Uterus (tissue), 4 donors: ENCODE data around the gene SOCS6. TPM values are rescaled to one million over a fixed set of nuclear protein-coding genes. Genes with fewer than 3 reads are reported as not detected.

Experiments
- DNase-seq, 2 donors: peaks; one replicate each; pipeline ENCODE4 v3.0.0-alpha.2; 2019 to 2020
- H3K27ac ChIP-seq, 2 donors: fragments of 200-600 bp; sonication (generic); 1 replicate in 1 of 2; 2 replicates in 1 of 2; pipeline ENCODE4 v1.5.1; 2016 to 2018
- H3K27me3 ChIP-seq, 2 donors: fragments of 200-600 bp; sonication (generic); one replicate each; pipeline ENCODE4 v1.5.1; 2018 to 2019; ENCODE audit warnings: control low read depth in 1 of 2
- H3K36me3 ChIP-seq, 2 donors: fragments of 200-600 bp; sonication (generic); one replicate each; pipeline ENCODE4 v1.5.1; 2019; ENCODE audit warnings: control low read depth in 1 of 2
- H3K4me1 ChIP-seq, 2 donors: fragments of 200-600 bp; sonication (generic); one replicate each; pipeline ENCODE4 v1.5.1; 2018 to 2019; ENCODE audit warnings: control low read depth in 1 of 2
- H3K4me3 ChIP-seq, 2 donors: fragments of 200-600 bp; sonication (generic); 1 replicate in 1 of 2; 2 replicates in 1 of 2; pipeline ENCODE4 v1.5.1; 2018 to 2019; ENCODE audit warnings: mild to moderate bottlenecking in 1 of 2
- H3K9me3 ChIP-seq, 2 donors: fragments of 200-600 bp; sonication (generic); one replicate each; pipeline ENCODE4 v1.5.1; 2019; ENCODE audit warnings: control low read depth in 1 of 2
- POLR2A ChIP-seq, 2 donors: fragments of 450-650 bp; IDR thresholded peaks; one replicate each; pipeline ENCODE4 v1.6.1; 2016; ENCODE audit warnings: antibody characterized with exemption in 2 of 2, mild to moderate bottlenecking in 1 of 2, moderate library complexity in 1 of 2
- intact Hi-C: fragments of 100-400 bp; cut with DNase I; formaldehyde crosslinking; loops from one replicate; pipeline ENCODE4 v1.15.1; 2023; ENCODE audit warnings: low total_unique reads
- total RNA-seq, 4 donors: library from RNA; depleted of rRNA in 3 of 4; stranded (reverse); fragments of >200 nt in 3 of 4; gene quantifications; one replicate each; pipeline versions ENCODE4 v1.1.0 to v1.2.4, GENCODE V29; 2014 to 2023
- TF ChIP-seq, protein P1 (sequence below), 4 experiments: fragments of 200-600 bp in 2 of 4; fragments of 450-650 bp in 2 of 4; sonication (generic) in 2 of 4; IDR thresholded peaks; one replicate each; pipeline ENCODE4 v1.5.1; 2016 to 2019; ENCODE audit warnings: antibody characterized with exemption in 4 of 4, mild to moderate bottlenecking in 2 of 4, moderate library complexity in 1 of 4
- donor health status: DM: yes; HTN: yes; CAD: no.

The SOCS6 gene
- total RNA-seq, 4 donors from 2014 or later: 12.9 to 59.5 (median 19.9) TPM

GRCh38 chr18:70296781-70297180, 7.9 kb downstream of the SOCS6 start:
- Histone ChIP-seq H3K36me3 (no peaks in the 10 kb centered on the region), H3K27me3 (no peaks in the 10 kb centered on the region), H3K9me3 (no peaks in the 10 kb centered on the region), H3K4me3 (no peak overlapping the region), H3K27ac (no peak overlapping the region), H3K4me1 (peaks cover 0 to 4% of the 10 kb centered on the region in 2 donors)
- no peak for TF ChIP-seq POLR2A (IDR thresholded peaks at IDR 0.05)
- TF ChIP-seq, protein P1, sequence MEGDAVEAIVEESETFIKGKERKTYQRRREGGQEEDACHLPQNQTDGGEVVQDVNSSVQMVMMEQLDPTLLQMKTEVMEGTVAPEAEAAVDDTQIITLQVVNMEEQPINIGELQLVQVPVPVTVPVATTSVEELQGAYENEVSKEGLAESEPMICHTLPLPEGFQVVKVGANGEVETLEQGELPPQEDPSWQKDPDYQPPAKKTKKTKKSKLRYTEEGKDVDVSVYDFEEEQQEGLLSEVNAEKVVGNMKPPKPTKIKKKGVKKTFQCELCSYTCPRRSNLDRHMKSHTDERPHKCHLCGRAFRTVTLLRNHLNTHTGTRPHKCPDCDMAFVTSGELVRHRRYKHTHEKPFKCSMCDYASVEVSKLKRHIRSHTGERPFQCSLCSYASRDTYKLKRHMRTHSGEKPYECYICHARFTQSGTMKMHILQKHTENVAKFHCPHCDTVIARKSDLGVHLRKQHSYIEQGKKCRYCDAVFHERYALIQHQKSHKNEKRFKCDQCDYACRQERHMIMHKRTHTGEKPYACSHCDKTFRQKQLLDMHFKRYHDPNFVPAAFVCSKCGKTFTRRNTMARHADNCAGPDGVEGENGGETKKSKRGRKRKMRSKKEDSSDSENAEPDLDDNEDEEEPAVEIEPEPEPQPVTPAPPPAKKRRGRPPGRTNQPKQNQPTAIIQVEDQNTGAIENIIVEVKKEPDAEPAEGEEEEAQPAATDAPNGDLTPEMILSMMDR (IDR thresholded peaks at IDR 0.05): no peak
- no peak for DNase-seq
- intact Hi-C loops: no loop called here

GRCh38 chr18:70299393-70299792, 10.5 kb downstream of the SOCS6 start:
- Histone ChIP-seq H3K27ac (no peak overlapping the region), H3K4me1 (peaks cover 0 to 5% of the 10 kb centered on the region in 2 donors), H3K9me3 (no peaks in the 10 kb centered on the region), H3K4me3 (no peak overlapping the region), H3K36me3 (no peaks in the 10 kb centered on the region), H3K27me3 (no peaks in the 10 kb centered on the region)
- intact Hi-C loops: no loop called here
- no peak for TF ChIP-seq POLR2A (IDR thresholded peaks at IDR 0.05)
- TF ChIP-seq, protein P1 (IDR thresholded peaks at IDR 0.05): no peak
- DNase-seq: no peak

- Histone ChIP-seq H3K4me1 (peaks cover 0 to 5% of the 10 kb centered on the region in 2 donors), H3K4me3 (no peak overlapping the region), H3K27me3 (no peaks in the 10 kb centered on the region), H3K27ac (no peak overlapping the region), H3K36me3 (no peaks in the 10 kb centered on the region), H3K9me3 (no peaks in the 10 kb centered on the region)
- intact Hi-C loops: no loop called here
- no peak for DNase-seq
- TF ChIP-seq, protein P1 (IDR thresholded peaks at IDR 0.05): no peak
- TF ChIP-seq POLR2A (IDR thresholded peaks at IDR 0.05): no peak
Observed at GRCh38 chr18:70301667-70302066, 12.8 kb downstream of the SOCS6 start.

- Histone ChIP-seq H3K4me1 (no peaks in the 10 kb centered on the region), H3K4me3 (no peak overlapping the region), H3K27me3 (no peaks in the 10 kb centered on the region), H3K9me3 (no peaks in the 10 kb centered on the region), H3K36me3 (no peaks in the 10 kb centered on the region), H3K27ac (no peak overlapping the region)
- intact Hi-C loops: no loop called here
- TF ChIP-seq, protein P1 (IDR thresholded peaks at IDR 0.05): no peak
- TF ChIP-seq POLR2A (IDR thresholded peaks at IDR 0.05): no peak
- no peak for DNase-seq
Observed at GRCh38 chr18:70308555-70309294, 19.9 kb downstream of the SOCS6 start.

DNA sequence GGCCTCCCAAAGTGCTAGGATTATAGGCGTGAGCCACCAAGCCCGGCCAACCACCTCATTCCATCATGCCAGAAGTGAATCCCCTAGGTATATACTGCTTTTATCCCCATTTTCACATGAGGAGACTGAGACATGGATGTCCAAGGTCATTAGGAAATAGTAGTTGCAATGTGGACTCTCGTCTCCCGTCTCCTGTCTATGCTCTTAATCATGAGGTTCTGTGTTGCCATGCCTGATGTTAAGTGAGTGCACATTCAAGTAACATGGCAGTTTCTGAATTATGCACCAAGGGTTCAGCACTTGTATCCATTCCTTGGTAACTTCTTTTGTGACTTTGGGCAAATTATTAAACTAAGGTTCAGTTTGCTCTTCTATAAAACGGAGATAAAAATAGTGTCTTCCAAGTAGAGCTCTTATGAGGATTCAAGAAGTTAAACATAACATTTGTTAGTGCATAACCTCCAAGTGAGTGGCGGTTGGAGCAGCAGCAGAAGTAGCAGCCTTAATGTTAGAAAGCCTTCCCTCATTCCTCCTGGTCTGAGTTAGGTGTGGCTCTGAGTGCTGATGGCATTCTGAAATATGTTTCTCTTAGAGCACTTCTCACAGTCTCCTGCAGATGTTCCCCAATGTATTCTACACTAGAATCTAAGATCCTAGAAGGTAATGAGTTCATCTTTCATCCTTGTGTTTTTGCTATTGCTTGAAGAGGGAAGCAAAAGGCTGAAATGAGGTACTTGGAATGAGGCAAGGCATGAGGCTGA, 21.9 kb downstream of the SOCS6 start:
- Histone ChIP-seq H3K27ac (no peak overlapping the region), H3K4me1 (no peaks in the 10 kb centered on the region), H3K36me3 (no peaks in the 10 kb centered on the region), H3K27me3 (no peaks in the 10 kb centered on the region), H3K9me3 (no peaks in the 10 kb centered on the region), H3K4me3 (no peak overlapping the region)
- DNase-seq: no peak
- intact Hi-C loops: no loop called here
- TF ChIP-seq, protein P1 (IDR thresholded peaks at IDR 0.05): no peak
- no peak for TF ChIP-seq POLR2A (IDR thresholded peaks at IDR 0.05)
